Lung microvascular endothelial cell (primary cell): ENCODE measurements around the gene ABHD12B. TPM values are rescaled to one million over a fixed set of nuclear protein-coding genes. Genes with fewer than 3 reads are reported as not detected.

Source experiments
- DNase-seq, 2 donors: peaks; one replicate each; pipeline versions ENCODE4 v3.0.0 to v3.0.0-alpha.2; 2010; ENCODE audit warnings: low read depth in 2 of 2
- total RNA-seq: library from RNA; depleted of rRNA; stranded (reverse); fragments of >200 nt; gene quantifications from 2 replicates; pipeline ENCODE4 v1.2.1, GENCODE V29; 2014

The ABHD12B gene
- total RNA-seq, 1 donor from 2014 or later = not detected

- DNase-seq = no peak
Observed at GRCh38 chr14:50837850-50838470, 33.9 kb upstream of the ABHD12B start.

GRCh38 chr14:50839048-50839447 lies 32.8 kb upstream of the ABHD12B start:
- DNase-seq = peak in 1 of 2 donors; percentile 47

GRCh38 chr14:50839691-50840090 lies 32.2 kb upstream of the ABHD12B start:
- DNase-seq = no peak

- DNase-seq = no peak
Observed at GRCh38 chr14:50844391-50844790, 27.5 kb upstream of the ABHD12B start.

GRCh38 chr14:50845166-50845565 lies 26.7 kb upstream of the ABHD12B start:
- no peak for DNase-seq

- peak in 1 of 2 donors; percentile 33 for DNase-seq
Observed at GRCh38 chr14:50846226-50846880, 25.5 kb upstream of the ABHD12B start.

GRCh38 chr14:50853891-50854290 lies 18.0 kb upstream of the ABHD12B start:
- no peak for DNase-seq

GRCh38 chr14:50854521-50854920 lies 17.3 kb upstream of the ABHD12B start:
- DNase-seq = no peak

- no peak for DNase-seq
Observed at GRCh38 chr14:50855558-50855957, 16.3 kb upstream of the ABHD12B start.

GRCh38 chr14:50856660-50857059 lies 15.2 kb upstream of the ABHD12B start:
- DNase-seq = no peak

GRCh38 chr14:50859296-50859624 lies 12.6 kb upstream of the ABHD12B start:
- no peak for DNase-seq

- DNase-seq = peak; percentile 81 to 87
Observed at GRCh38 chr14:50860478-50861086, 11.3 kb upstream of the ABHD12B start.

- no peak for DNase-seq
Observed at GRCh38 chr14:50862036-50862570, 9.8 kb upstream of the ABHD12B start.

GRCh38 chr14:50864237-50864636 lies 7.6 kb upstream of the ABHD12B start:
- DNase-seq = no peak

- no peak for DNase-seq
Observed at GRCh38 chr14:50864946-50865345, 6.9 kb upstream of the ABHD12B start.

- peak in 1 of 2 donors; percentile 70 for DNase-seq
Observed at GRCh38 chr14:50865391-50866076, 6.3 kb upstream of the ABHD12B start.

- no peak for DNase-seq
Observed at GRCh38 chr14:50871228-50871627, 625 bp upstream of the ABHD12B start.

GRCh38 chr14:50874757-50875156 lies 2.9 kb downstream of the ABHD12B start:
- DNase-seq = no peak

GRCh38 chr14:50875359-50876070 lies 3.7 kb downstream of the ABHD12B start:
- DNase-seq = no peak

GRCh38 chr14:50882932-50883826 lies 11.3 kb downstream of the ABHD12B start:
- DNase-seq = no peak

- DNase-seq = no peak
Observed at GRCh38 chr14:50883827-50884197, 12.0 kb downstream of the ABHD12B start.
